Ovary (tissue), 9 donors: ENCODE results near the gene PHAF1. TPM values are rescaled to one million over a fixed set of nuclear protein-coding genes. Genes with fewer than 3 reads are reported as not detected.

Source experiments
- DNase-seq, 5 donors: peaks; one replicate each; pipeline ENCODE4 v3.0.0-alpha.2; 2019 to 2020
- H3K27ac ChIP-seq, 2 donors: fragments of 200-600 bp; one replicate each; pipeline versions ENCODE4 v1.5.1 to v1.8.0; 2019 to 2022
- H3K27me3 ChIP-seq: fragments of 200-600 bp; one replicate; pipeline ENCODE4 v1.8.0; 2022
- H3K36me3 ChIP-seq: fragments of 200-600 bp; sonication (generic); one replicate; pipeline ENCODE4 v1.5.1; 2019
- H3K4me1 ChIP-seq: one replicate; pipeline ENCODE4 v1.8.1; 2013; ENCODE audit warnings: mild to moderate bottlenecking, moderate library complexity; ENCODE audit not compliant: insufficient read depth
- H3K4me3 ChIP-seq: fragments of 200-600 bp; sonication (generic); one replicate; pipeline ENCODE4 v1.5.1; 2017
- H3K9me3 ChIP-seq, 2 donors: fragments of 200-600 bp in 1 of 2; sonication (generic) in 1 of 2; one replicate each; pipeline versions ENCODE4 v1.5.1 to v1.8.1; 2013 to 2019; ENCODE audit warnings: mild to moderate bottlenecking in 1 of 2, moderate library complexity in 1 of 2
- EP300 ChIP-seq: sonication (generic); formaldehyde crosslinking; IDR thresholded peaks from one replicate; pipeline ENCODE4 v1.6.1; 2017; ENCODE audit warnings: antibody characterized with exemption
- POLR2A ChIP-seq: fragments of 450-650 bp; IDR thresholded peaks from one replicate; pipeline ENCODE4 v1.6.1; 2017; ENCODE audit warnings: antibody characterized with exemption, mild to moderate bottlenecking, moderate library complexity
- WGBS, 3 donors: extraction: QIAGEN DNeasy Blood & Tissue Kit in 1 of 3; methylation state at CpG; one replicate each; pipeline versions ENCODE4 v1.1.5 to v1.1.7; 2013 to 2017; 5-methylcytosine and 5-hydroxymethylcytosine counted together
- intact Hi-C, 4 donors: fragments of 100-400 bp; cut with DNase I; formaldehyde crosslinking; loops; one replicate each; pipeline versions ENCODE4 v1.11.0 to v1.15.1; 2022 to 2023
- polyA plus RNA-seq, 2 donors: library from polyadenylated mRNA; stranded (reverse); fragments of 200-250 nt in 1 of 2; fragments of 350-450 nt in 1 of 2; fragmentation: Illumina TruSeq in 1 of 2; extraction: RNeasy Lipid Tissue Mini Kit (QIAGEN cat#74804) in 1 of 2; gene quantifications; one replicate each; pipeline ENCODE4 v1.2.3, GENCODE V29; 2013 to 2014
- total RNA-seq, 7 donors: library from RNA; depleted of rRNA in 2 of 7; stranded (reverse); fragments of >200 nt in 2 of 7; fragmentation: NEBNext Ultra II Directional in 3 of 7; extraction: Animal tissue kit (Norgen Biotek cat#: 25700) in 3 of 7; gene quantifications; one replicate each; pipeline versions ENCODE4 v1.1.0 to v1.2.4, GENCODE V29; 2016 to 2023
- TF ChIP-seq, protein P1 (sequence below), 3 donors: fragments of 450-650 bp in 2 of 3; fragments of 200-600 bp in 1 of 3; IDR thresholded peaks; one replicate each; pipeline versions ENCODE4 v1.5.1 to v1.8.0; 2016 to 2022; ENCODE audit warnings: antibody characterized with exemption in 3 of 3, mild to moderate bottlenecking in 1 of 3
- donor health status: DM: no; HTN: no; CAD: no; lungs with moderate emphysema.
- donor health status: DM: no; HTN: no; CAD: no.
- donor health status: Bipolar disorder and iron deficiency.
- donor health status: DM: yes; HTN: yes; CAD: no.
- donor health status: DM: no; HTN: no; CAD: no.
- donor health status: DM: yes; HTN: yes; CAD: no.

Gene PHAF1
- total and polyA plus RNA-seq, 9 donors = 9.0 to 25.1 (median 14.9) TPM

- Histone ChIP-seq H3K27me3 (no peaks in the 10 kb centered on the region), H3K9me3 (no peaks in the 10 kb centered on the region), H3K36me3 (no peaks in the 10 kb centered on the region), H3K27ac (no peak overlapping the region), H3K4me1 (peaks cover 5% of the 10 kb centered on the region), H3K4me3 (no peak overlapping the region)
- 26 to 33% (median 31%) methylated on average over 51 to 61 of the region's 61 CpGs for WGBS, 3 donors
- DNase-seq = no peak
- intact Hi-C loops = loop anchor here (1.0 to 10.0 kb wide), 5 partner anchors 176 to 260 kb away; partner anchors contain the start of gene CES3 (in 1 of the 4)
- TF ChIP-seq, protein P1, sequence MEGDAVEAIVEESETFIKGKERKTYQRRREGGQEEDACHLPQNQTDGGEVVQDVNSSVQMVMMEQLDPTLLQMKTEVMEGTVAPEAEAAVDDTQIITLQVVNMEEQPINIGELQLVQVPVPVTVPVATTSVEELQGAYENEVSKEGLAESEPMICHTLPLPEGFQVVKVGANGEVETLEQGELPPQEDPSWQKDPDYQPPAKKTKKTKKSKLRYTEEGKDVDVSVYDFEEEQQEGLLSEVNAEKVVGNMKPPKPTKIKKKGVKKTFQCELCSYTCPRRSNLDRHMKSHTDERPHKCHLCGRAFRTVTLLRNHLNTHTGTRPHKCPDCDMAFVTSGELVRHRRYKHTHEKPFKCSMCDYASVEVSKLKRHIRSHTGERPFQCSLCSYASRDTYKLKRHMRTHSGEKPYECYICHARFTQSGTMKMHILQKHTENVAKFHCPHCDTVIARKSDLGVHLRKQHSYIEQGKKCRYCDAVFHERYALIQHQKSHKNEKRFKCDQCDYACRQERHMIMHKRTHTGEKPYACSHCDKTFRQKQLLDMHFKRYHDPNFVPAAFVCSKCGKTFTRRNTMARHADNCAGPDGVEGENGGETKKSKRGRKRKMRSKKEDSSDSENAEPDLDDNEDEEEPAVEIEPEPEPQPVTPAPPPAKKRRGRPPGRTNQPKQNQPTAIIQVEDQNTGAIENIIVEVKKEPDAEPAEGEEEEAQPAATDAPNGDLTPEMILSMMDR (IDR thresholded peaks at IDR 0.05) = no peak
- TF ChIP-seq POLR2A = no peak
- TF ChIP-seq EP300 = no peak
Measured at GRCh38 chr16:67154578-67155294, 45.0 kb downstream of the PHAF1 start.

GRCh38 chr16:67155295-67156142 lies 45.8 kb downstream of the PHAF1 start:
- intact Hi-C loops = loop anchor here in 3 of 4 donors (2.0 to 10.0 kb wide), 4 partner anchors 179 to 261 kb away; partner anchors contain the start of gene CES3 (in 1 of the 3)
- no peak overlapping the region for H3K4me3 ChIP-seq
- peaks cover 5% of the 10 kb centered on the region for H3K4me1 ChIP-seq
- H3K36me3 ChIP-seq = no peaks in the 10 kb centered on the region
- DNase-seq = peak; percentile 72 to 89 (median 81)
- 10 to 20% (median 15%) methylated on average over 46 to 74 of the region's 74 CpGs for WGBS, 3 donors
- H3K27ac ChIP-seq = no peak overlapping the region
- H3K27me3 ChIP-seq = no peaks in the 10 kb centered on the region
- TF ChIP-seq EP300 (no peak), POLR2A (peak; percentile 22)
- TF ChIP-seq, protein P1 (IDR thresholded peaks at IDR 0.05) = peak; percentile 95 to 98 (median 98)
- no peaks in the 10 kb centered on the region for H3K9me3 ChIP-seq

DNA sequence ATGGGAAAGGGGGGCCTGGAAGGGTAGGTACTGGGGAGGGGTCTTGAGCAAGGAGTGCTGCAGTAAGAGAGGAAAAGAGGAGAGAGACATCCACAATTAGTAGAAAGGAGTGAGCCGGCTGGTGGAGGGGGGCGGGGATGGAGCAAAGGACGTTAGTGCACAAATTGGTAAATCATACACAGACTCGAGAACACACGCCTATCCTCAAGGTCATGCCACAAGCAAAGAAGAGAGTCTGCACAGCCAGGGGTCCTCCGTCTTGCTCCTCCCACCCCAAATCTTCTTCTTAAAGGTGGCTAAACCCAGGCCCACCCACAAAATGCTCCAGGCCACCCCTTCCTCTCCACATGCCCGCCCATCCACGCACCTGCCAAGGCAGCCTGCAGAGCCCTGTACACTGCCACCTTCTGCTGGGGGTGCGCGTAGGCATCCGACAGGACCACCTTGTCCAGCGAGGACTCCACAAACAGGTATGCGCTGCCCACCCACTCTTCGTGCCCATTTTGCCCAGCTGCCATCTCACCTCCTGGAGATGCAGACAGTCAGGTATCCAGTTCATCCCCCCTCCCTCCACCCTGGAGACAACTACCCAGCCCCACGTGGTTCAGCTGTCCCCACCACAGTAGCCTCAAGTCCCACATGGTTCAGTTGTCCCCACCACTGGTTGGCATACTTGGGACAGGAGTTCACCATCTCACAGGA lies 46.6 kb downstream of the PHAF1 start:
- Histone ChIP-seq H3K27me3 (no peaks in the 10 kb centered on the region), H3K27ac (no peak overlapping the region), H3K9me3 (no peaks in the 10 kb centered on the region), H3K36me3 (no peaks in the 10 kb centered on the region), H3K4me3 (no peak overlapping the region), H3K4me1 (peaks cover 9% of the 10 kb centered on the region)
- DNase-seq = peak in 1 of 5 donors; percentile 32
- 51 to 66% (median 58%) methylated on average over 15 of the region's 15 CpGs for WGBS, 3 donors
- intact Hi-C loops = loop anchor here in 2 of 4 donors (5.0 to 10.0 kb wide), 3 partner anchors 194 to 261 kb away; partner anchors contain the start of gene CES3 (in 1 of the 2)
- TF ChIP-seq, protein P1 (IDR thresholded peaks at IDR 0.05) = no peak
- TF ChIP-seq POLR2A (no peak), EP300 (no peak)
